ENCODE data around the gene FBN2.
"Not testable (repeated sequence)": the region's sequence is repeated elsewhere in the genome, so short reads cannot be mapped to it uniquely, and the experiment has no call there.

FBN2 gene

GRCh38 chr5:128532127-128532526 lies 5.9 kb downstream of the FBN2 start:
- Histone ChIP-seq H3K4me1 (ENCODE audit: control insufficient read depth, insufficient read depth, low read length) (peaks cover 2% of the 10 kb centered on the region), H3K4me3 (ENCODE audit: low read depth, low read length) (no peak overlapping the region), H3K27me3 (ENCODE audit: control insufficient read depth, insufficient read depth, low read length) (peaks cover 35% of the 10 kb centered on the region), H3K9me3 (ENCODE audit: control insufficient read depth, insufficient read depth, low read length) (no peaks in the 10 kb centered on the region), H3K9ac (ENCODE audit: low read depth, low read length) (no peak overlapping the region), H3K36me3 (ENCODE audit: control insufficient read depth, insufficient read depth, low read length) (no peaks in the 10 kb centered on the region)

- no peaks in the 10 kb centered on the region for H3K36me3 ChIP-seq (ENCODE audit: control insufficient read depth, insufficient read depth, low read length)
- H3K4me3 ChIP-seq (ENCODE audit: low read depth, low read length) = no peak overlapping the region
- H3K9me3 ChIP-seq (ENCODE audit: control insufficient read depth, insufficient read depth, low read length) = no peaks in the 10 kb centered on the region
- H3K27me3 ChIP-seq (ENCODE audit: control insufficient read depth, insufficient read depth, low read length) = peaks cover 3% of the 10 kb centered on the region
- no peaks in the 10 kb centered on the region for H3K4me1 ChIP-seq (ENCODE audit: control insufficient read depth, insufficient read depth, low read length)
- no peak overlapping the region for H3K9ac ChIP-seq (ENCODE audit: low read depth, low read length)
Observed at GRCh38 chr5:128528637-128529255, 9.3 kb downstream of the FBN2 start.

GRCh38 chr5:128528126-128528525 lies 9.9 kb downstream of the FBN2 start:
- H3K9ac ChIP-seq (ENCODE audit: low read depth, low read length) = no peak overlapping the region
- no peaks in the 10 kb centered on the region for H3K4me1 ChIP-seq (ENCODE audit: control insufficient read depth, insufficient read depth, low read length)

GRCh38 chr5:128527077-128527476 lies 11.0 kb downstream of the FBN2 start:
- Histone ChIP-seq H3K9ac (ENCODE audit: low read depth, low read length) (no peak overlapping the region), H3K4me3 (ENCODE audit: low read depth, low read length) (no peak overlapping the region), H3K9me3 (ENCODE audit: control insufficient read depth, insufficient read depth, low read length) (no peaks in the 10 kb centered on the region), H3K4me1 (ENCODE audit: control insufficient read depth, insufficient read depth, low read length) (no peaks in the 10 kb centered on the region), H3K36me3 (ENCODE audit: control insufficient read depth, insufficient read depth, low read length) (no peaks in the 10 kb centered on the region), H3K27me3 (ENCODE audit: control insufficient read depth, insufficient read depth, low read length) (no peaks in the 10 kb centered on the region)

More at GRCh38 chr5:128528126-128528525, 9.9 kb downstream of the FBN2 start:
- Histone ChIP-seq H3K36me3 (ENCODE audit: control insufficient read depth, insufficient read depth, low read length) (no peaks in the 10 kb centered on the region), H3K4me3 (ENCODE audit: low read depth, low read length) (no peak overlapping the region), H3K9me3 (ENCODE audit: control insufficient read depth, insufficient read depth, low read length) (no peaks in the 10 kb centered on the region), H3K27me3 (ENCODE audit: control insufficient read depth, insufficient read depth, low read length) (no peaks in the 10 kb centered on the region)

GRCh38 chr5:128522336-128522735 lies 15.7 kb downstream of the FBN2 start:
- Histone ChIP-seq H3K9me3 (ENCODE audit: control insufficient read depth, insufficient read depth, low read length) (no peaks in the 10 kb centered on the region), H3K36me3 (ENCODE audit: control insufficient read depth, insufficient read depth, low read length) (no peaks in the 10 kb centered on the region), H3K27me3 (ENCODE audit: control insufficient read depth, insufficient read depth, low read length) (no peaks in the 10 kb centered on the region)

GRCh38 chr5:128519827-128520226 lies 18.2 kb downstream of the FBN2 start:
- Histone ChIP-seq H3K4me1 (ENCODE audit: control insufficient read depth, insufficient read depth, low read length) (no peaks in the 10 kb centered on the region), H3K4me3 (ENCODE audit: low read depth, low read length) (no peak overlapping the region), H3K36me3 (ENCODE audit: control insufficient read depth, insufficient read depth, low read length) (no peaks in the 10 kb centered on the region), H3K27me3 (ENCODE audit: control insufficient read depth, insufficient read depth, low read length) (no peaks in the 10 kb centered on the region), H3K9me3 (ENCODE audit: control insufficient read depth, insufficient read depth, low read length) (no peaks in the 10 kb centered on the region), H3K9ac (ENCODE audit: low read depth, low read length) (no peak overlapping the region)

More at GRCh38 chr5:128522336-128522735, 15.7 kb downstream of the FBN2 start:
- Histone ChIP-seq H3K4me1 (ENCODE audit: control insufficient read depth, insufficient read depth, low read length) (no peaks in the 10 kb centered on the region), H3K9ac (ENCODE audit: low read depth, low read length) (no peak overlapping the region), H3K4me3 (ENCODE audit: low read depth, low read length) (no peak overlapping the region)

GRCh38 chr5:128516978-128517377 lies 21.1 kb downstream of the FBN2 start:
- Histone ChIP-seq H3K4me1 (ENCODE audit: control insufficient read depth, insufficient read depth, low read length) (no peaks in the 10 kb centered on the region), H3K4me3 (ENCODE audit: low read depth, low read length) (no peak overlapping the region), H3K9me3 (ENCODE audit: control insufficient read depth, insufficient read depth, low read length) (no peaks in the 10 kb centered on the region), H3K27me3 (ENCODE audit: control insufficient read depth, insufficient read depth, low read length) (no peaks in the 10 kb centered on the region), H3K36me3 (ENCODE audit: control insufficient read depth, insufficient read depth, low read length) (no peaks in the 10 kb centered on the region), H3K9ac (ENCODE audit: low read depth, low read length) (no peak overlapping the region)

- no peak overlapping the region for H3K4me3 ChIP-seq (ENCODE audit: low read depth, low read length)
- no peaks in the 10 kb centered on the region for H3K9me3 ChIP-seq (ENCODE audit: control insufficient read depth, insufficient read depth, low read length)
- no peak overlapping the region for H3K9ac ChIP-seq (ENCODE audit: low read depth, low read length)
- H3K4me1 ChIP-seq (ENCODE audit: control insufficient read depth, insufficient read depth, low read length) = no peaks in the 10 kb centered on the region
- no peaks in the 10 kb centered on the region for H3K27me3 ChIP-seq (ENCODE audit: control insufficient read depth, insufficient read depth, low read length)
- H3K36me3 ChIP-seq (ENCODE audit: control insufficient read depth, insufficient read depth, low read length) = no peaks in the 10 kb centered on the region
Observed at GRCh38 chr5:128513806-128514205, 24.2 kb downstream of the FBN2 start.

- H3K27me3 ChIP-seq (ENCODE audit: control insufficient read depth, insufficient read depth, low read length) = no peaks in the 10 kb centered on the region
- H3K9ac ChIP-seq (ENCODE audit: low read depth, low read length) = no peak overlapping the region
- no peaks in the 10 kb centered on the region for H3K36me3 ChIP-seq (ENCODE audit: control insufficient read depth, insufficient read depth, low read length)
- H3K4me3 ChIP-seq (ENCODE audit: low read depth, low read length) = no peak overlapping the region
- no peaks in the 10 kb centered on the region for H3K4me1 ChIP-seq (ENCODE audit: control insufficient read depth, insufficient read depth, low read length)
- H3K9me3 ChIP-seq (ENCODE audit: control insufficient read depth, insufficient read depth, low read length) = no peaks in the 10 kb centered on the region
Observed at GRCh38 chr5:128512894-128513293, 25.2 kb downstream of the FBN2 start.

- Histone ChIP-seq H3K36me3 (ENCODE audit: control insufficient read depth, insufficient read depth, low read length) (no peaks in the 10 kb centered on the region), H3K4me1 (ENCODE audit: control insufficient read depth, insufficient read depth, low read length) (no peaks in the 10 kb centered on the region), H3K9me3 (ENCODE audit: control insufficient read depth, insufficient read depth, low read length) (peaks cover 8% of the 10 kb centered on the region), H3K27me3 (ENCODE audit: control insufficient read depth, insufficient read depth, low read length) (no peaks in the 10 kb centered on the region), H3K9ac (ENCODE audit: low read depth, low read length) (no peak overlapping the region), H3K4me3 (ENCODE audit: low read depth, low read length) (no peak overlapping the region)
Observed at GRCh38 chr5:128506643-128507042, 31.4 kb downstream of the FBN2 start.

GRCh38 chr5:128503727-128504126 lies 34.3 kb downstream of the FBN2 start:
- H3K4me1 ChIP-seq (ENCODE audit: control insufficient read depth, insufficient read depth, low read length); H3K27me3 ChIP-seq (ENCODE audit: control insufficient read depth, insufficient read depth, low read length); H3K9me3 ChIP-seq (ENCODE audit: control insufficient read depth, insufficient read depth, low read length); H3K9ac ChIP-seq (ENCODE audit: low read depth, low read length); H3K4me3 ChIP-seq (ENCODE audit: low read depth, low read length); H3K36me3 ChIP-seq (ENCODE audit: control insufficient read depth, insufficient read depth, low read length): not testable (repeated sequence)

- Histone ChIP-seq H3K36me3 (ENCODE audit: control insufficient read depth, insufficient read depth, low read length) (no peaks in the 10 kb centered on the region), H3K9me3 (ENCODE audit: control insufficient read depth, insufficient read depth, low read length) (peaks cover 7% of the 10 kb centered on the region), H3K4me3 (ENCODE audit: low read depth, low read length) (no peak overlapping the region), H3K27me3 (ENCODE audit: control insufficient read depth, insufficient read depth, low read length) (no peaks in the 10 kb centered on the region), H3K4me1 (ENCODE audit: control insufficient read depth, insufficient read depth, low read length) (no peaks in the 10 kb centered on the region), H3K9ac (ENCODE audit: low read depth, low read length) (no peak overlapping the region)
Observed at GRCh38 chr5:128498844-128499455, 39.1 kb downstream of the FBN2 start.

All from iPS-15b (cell line).